ENCODE results near the gene STIM1.
"Not testable (repeated sequence)": the region's sequence is repeated elsewhere in the genome, so short reads cannot be mapped to it uniquely, and the experiment has no call there.

The STIM1 gene

DNA sequence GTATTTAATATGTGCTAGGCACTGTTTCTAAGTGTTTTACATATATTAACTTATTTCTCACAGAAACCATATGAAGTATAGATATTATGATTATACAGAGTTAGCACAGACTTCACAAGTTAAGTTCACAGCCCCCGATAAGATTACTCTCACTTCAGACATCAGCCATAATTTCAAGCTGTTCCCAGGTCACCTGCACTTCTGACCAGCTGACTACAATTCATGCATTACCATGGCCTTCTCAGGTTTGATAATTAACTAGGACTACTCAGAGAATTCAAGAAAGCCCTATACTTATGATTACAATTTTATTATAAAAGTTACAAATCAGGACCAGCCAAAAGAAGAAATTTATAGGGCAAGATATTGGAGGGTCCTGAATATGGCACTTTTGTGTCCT is 170.9 kb downstream of the STIM1 start:
- DNase-seq (ENCODE audit: low read depth in 2 of 2), result no peak

DNA sequence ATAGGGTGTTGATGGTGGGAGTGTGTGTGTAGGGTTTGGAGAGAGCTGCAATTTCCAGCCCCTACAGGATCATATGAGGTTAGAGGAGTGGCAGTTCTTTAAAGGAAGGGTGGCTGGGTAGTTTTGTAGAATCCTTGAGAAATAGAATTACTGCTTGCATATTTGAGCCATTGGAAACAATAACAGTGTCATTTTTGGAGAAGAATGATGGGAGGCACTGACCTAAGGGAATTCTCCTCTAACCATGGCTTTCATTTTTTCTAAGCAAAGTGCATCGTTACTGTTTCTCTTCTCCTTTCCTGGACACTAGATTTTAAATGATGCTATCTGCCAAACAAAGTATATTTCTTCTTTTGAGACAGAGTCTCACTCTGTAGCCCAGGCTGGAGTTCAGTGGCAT is 172.3 kb downstream of the STIM1 start:
- DNase-seq (ENCODE audit: low read depth in 2 of 2), result no peak

DNA sequence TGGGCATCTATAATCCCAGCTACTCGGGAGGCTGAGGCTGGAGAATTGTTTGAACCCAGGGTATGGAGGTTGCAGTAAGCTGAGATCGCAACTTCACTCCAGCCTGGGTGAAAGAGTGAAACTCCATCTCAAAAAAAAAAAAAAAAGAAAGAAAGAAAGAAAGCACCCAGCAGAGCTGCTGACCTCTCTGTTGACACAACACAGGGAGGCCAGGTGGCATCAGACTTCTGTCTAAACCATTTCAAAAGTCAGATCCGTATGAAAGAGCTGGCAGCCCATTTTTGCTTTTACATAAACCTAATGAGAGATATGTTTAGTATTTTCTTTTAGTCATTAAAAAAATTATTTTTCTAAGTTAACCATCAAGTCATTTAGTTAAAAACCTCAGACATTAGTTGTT is 174.7 kb downstream of the STIM1 start:
- DNase-seq (ENCODE audit: low read depth in 2 of 2), result no peak

DNA sequence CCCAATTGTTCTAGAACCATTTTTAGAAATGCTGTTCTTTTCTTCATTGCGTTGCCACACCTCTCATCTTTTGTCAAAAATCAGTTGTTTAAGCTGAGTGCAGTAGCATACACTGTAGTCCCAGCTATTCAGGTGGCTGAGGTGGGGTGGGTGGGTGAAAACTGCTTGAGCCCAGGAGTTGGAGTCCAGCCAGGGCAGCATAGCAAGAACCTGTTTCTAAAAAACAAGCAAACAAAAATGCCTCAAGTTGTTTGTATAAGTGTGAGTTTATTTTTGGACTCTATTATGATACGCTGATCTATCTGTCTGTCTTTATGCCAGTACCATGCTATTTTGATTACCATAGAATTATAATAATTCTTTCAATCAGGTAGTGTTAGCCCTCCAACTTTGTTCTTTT is 176.6 kb downstream of the STIM1 start:
- no peak for DNase-seq (ENCODE audit: low read depth in 2 of 2)

DNA sequence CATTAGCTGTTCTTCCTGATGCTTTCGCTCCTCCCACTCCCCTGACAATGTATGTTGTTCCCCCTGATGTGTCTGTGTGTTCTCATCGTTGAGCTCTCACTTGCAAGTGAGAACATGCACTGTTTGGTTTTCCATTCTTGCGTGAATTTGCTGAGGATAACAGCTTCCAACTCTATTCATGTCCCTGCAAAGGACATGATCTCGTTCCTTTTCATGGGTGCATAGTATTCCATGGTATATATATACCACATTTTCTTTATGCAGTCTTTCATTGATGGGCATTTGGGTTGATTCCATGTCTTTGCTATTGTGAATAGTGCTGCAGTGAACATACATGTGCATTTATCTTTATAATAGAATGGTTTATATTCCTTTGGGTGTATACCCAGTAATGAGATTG is 180.5 kb downstream of the STIM1 start:
- no peak for DNase-seq (ENCODE audit: low read depth in 2 of 2)

DNA sequence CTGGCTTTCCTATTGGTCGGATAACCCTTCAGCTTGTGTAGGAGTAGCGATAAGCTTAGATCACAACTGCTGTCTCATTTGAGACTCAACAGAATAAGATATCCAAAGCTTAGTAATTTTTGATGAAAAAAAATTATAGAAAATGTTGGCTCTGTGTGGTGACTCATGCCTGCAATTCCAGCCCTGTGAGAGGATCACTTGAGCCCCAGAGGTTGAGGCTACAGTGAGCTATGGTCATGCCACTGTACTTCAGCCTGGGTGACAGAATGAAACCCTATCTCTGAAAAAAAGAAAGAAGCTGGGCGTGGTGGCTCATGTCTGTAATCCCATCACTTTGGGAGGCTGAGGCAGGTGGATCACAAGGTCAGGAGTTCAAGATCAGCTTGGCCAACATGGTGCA is 183.5 kb downstream of the STIM1 start:
- DNase-seq (ENCODE audit: low read depth in 2 of 2), result no peak

DNA sequence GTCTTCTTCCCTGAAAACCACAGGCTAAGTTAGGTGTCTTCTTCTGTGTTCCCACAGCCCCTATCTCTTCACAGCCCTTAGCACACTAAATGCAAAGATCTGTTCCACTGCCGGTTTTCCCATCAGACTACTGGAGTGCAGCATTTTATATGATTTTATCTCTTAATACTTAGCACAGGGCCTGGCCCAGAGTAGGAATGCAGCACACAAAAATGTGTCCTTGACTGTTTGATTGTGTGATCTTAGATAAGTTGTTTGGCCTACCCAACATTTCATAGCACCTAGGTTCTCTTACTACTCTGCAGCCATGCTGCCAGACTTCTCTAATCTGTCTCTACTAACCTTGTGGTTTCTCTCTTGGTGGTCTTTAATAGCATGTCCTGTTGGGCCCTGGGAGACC is 185.0 kb downstream of the STIM1 start:
- DNase-seq (ENCODE audit: low read depth in 2 of 2), result no peak

DNA sequence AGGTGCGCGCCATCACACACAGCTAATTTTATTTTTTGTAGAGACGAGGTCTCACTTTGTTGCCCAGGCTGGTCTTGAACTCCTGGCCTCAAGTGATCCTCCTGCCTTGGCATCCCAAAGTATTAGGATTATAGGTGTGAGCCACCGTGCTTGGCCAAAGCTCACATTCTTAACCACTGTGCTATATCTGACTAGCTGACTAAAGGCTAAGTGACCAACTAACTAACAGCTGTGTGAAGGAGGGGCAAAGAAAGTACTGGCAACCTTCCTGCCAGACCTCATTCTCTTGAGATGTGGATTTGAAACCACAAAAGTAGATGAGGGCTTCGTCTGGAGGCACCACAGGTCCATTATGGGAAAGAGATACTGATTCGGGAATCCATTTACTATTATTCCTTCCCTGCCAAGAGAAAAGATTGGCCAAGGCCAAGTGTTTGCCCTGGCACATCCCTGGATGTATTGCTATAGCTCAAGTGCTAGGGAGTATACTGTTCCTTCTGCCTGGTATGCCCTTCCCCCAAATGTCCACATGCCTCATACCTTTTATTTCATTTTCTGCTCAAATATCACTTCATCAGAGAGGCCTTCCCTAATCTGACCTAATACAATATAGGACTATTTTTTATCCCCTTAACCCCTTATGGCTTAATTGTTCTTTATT is 186.4 kb downstream of the STIM1 start:
- DNase-seq (ENCODE audit: low read depth in 2 of 2), result no peak

DNA sequence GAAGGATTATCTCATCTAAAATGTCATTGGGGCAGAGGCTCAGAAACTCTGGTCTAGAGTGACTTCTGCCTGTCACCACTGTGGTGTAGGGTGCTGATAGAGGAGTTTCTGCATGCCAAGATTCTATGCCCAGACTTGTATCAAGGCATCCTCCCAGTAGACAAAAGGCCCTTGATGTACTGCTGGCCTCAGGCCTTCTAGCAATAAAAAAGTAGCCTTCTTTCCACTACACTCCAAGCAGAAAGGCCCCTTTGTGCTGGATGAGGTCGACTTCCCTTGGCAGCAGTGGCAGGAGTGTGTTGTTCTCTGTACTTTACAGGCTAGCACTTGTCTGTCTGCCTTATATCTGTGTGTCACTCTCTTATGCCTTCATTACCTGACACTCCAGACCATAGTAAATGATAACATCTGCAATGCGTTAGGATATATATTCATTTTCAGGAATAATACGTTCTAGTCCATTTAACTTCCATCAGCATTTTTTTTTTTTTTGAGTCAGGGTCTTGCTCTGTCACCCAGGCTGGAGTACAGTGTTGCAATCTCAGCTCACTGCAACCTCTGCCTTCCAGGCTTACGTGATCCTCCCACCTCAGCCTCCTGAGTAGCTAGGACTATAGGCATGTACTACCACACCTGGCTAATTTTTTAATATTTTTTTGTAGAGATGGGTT is 189.6 kb downstream of the STIM1 start:
- DNase-seq (ENCODE audit: low read depth in 2 of 2), result no peak

DNA sequence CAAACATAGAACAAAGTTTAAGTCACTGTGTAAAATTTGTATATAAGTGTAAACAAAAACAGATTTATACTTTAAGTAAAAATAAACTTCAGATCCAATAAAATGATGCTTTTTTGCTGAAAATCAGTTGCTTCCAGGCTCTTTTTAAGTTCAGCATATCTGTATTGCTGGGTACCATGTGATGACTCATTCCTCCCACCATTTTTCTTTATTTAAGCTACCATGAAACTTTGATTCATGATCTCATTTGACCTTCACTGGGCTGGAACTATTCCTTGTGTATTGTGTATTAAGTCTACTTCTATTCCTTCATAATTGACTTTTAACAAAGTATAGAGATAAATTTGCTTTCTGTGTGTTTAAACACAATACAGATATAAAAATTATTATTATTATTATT is 192.9 kb downstream of the STIM1 start:
- no peak for DNase-seq (ENCODE audit: low read depth in 2 of 2)

DNA sequence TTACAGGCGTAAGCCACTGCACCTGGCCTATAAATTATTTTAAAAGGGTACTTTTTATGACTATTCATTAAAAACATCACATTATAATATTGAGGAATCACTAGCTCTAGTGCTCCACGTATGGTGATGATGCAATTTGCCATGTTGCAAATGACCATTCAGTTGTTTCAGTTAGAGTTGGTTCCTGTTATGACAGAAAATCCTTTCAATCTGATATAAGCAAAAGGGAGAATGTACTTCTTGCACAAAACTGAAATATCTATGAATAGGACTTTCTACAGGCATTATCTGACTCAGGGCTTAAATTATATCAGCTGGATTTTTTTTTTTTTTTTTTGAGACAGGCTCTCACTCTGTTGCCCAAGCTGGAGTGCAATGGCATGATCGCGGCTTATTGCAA is 193.5 kb downstream of the STIM1 start:
- no peak for DNase-seq (ENCODE audit: low read depth in 2 of 2)

DNA sequence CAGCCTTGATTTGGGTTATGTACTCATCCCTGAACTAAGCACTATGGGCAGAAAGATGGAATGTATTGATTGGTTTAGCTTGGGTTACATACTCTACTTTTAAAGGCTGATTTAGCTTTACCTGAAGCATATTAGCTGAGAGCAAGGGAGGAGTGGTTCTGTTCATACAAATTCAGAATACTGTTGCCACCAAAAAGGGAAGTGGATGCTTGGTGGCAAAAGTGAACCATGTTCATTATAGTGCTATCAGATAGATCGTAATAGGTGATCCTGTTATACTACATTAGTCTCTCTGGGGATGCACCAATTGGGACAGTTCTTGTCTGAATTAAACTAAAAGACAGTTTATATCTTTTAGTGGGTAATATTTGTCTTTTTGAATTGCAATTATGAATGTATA is 194.7 kb downstream of the STIM1 start:
- no peak for DNase-seq (ENCODE audit: low read depth in 2 of 2)

DNA sequence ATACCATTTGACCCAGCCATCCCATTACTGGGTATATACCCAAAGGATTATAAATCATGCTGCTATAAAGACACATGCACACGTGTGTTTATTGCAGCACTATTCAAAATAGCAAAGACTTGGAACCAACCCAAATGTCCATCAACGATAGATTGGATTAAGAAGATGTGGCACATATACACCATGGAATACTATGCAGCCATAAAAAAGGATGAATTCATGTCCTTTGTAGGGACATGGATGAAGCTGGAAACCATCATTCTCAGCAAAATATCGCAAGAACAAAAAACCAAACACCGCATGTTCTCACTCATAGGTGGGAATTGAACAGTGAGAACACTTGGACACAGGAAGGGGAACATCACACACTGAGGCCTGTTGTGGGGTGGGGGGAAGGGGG is 197.7 kb downstream of the STIM1 start:
- not testable (repeated sequence) for DNase-seq (ENCODE audit: low read depth in 2 of 2)

DNA sequence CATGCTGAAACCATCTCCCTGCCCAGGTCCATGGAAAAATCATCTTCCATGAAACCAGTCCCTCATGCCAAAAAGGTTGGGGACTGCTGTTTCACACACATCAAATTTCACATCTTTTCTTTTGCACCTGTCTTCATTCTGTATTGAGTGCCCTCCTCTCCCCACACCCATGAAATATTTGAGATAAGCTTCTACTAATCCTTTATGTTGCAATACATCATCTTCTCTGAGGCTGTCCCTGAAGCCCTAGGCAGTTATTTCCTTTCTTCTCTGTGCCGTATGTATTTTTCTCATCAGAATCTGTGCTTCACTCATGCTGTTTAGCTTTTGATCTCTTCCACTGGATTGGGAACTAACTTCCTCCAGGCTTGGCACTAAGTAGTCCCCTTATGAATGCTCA is 199.2 kb downstream of the STIM1 start:
- DNase-seq (ENCODE audit: low read depth in 2 of 2), result no peak

DNA sequence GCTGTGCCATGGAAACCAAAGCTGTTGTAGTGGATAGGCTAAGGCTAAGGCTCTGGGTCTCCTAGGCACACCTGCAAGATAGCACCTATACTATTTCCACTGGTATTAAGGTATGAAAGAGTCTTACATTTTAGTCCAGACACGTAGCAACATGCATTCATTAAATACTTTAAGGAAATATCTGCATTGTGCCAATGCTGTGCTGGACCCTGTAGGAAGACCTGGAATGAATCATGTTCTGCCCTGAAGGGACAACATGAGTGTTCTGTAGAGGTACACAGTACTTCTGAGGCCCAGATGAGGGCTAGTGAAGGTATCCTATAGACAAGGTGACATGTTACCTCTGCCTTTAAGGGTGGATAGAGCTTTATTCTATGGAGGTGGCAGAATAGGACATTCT is 204.0 kb downstream of the STIM1 start:
- no peak for DNase-seq (ENCODE audit: low read depth in 2 of 2)

DNA sequence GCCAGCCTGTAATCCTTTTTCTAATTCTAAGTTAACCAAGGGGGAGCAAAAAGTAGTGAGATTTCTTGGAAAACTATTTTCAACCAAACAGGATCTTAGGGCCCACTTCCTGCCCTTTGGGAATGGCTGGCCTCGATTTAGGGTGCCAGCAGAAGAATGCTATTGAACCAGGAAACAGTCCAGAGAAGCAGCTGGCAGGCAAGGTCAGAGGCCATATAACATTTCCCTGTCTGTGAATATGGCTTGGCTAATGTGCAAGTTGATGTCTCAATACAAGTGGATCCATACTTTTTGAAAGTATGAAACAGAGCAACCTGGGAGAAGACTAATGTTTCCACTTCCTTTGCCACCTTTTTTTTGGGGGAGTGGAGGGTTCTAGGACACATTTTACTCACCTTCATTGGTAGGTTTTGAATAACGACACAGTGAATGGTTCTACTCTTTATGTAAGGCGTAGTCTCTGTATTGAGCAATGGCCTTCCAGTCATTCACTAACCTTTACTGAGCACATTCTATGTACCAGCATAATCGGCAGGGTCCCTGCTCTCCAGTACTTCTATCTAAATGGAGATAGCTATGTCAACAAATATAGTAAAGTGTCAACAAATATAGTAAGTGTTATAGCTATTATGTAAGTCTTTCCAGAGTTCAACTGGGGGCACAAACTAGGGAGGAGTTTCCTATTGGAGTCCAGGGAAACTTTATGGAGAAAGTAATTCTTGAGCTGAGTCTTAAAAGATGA is 204.9 kb downstream of the STIM1 start:
- no peak for DNase-seq (ENCODE audit: low read depth in 2 of 2)

DNA sequence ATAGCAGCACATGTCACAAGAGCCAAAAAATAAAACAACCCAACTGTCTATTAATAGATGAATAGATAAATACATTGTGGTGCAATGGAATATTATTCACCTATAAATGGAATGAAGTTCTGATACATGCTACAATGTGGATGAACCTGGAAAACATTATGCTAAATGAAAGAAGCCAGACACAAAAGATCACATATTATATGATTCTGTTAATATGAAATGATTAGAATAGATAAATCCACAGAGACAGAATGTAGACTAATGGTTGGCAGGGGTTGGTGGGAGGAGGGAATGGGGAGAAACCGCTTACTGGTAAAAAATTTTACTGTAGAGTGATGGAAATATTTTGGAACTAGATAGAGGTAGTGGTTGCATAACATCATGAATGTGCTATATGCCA is 206.2 kb downstream of the STIM1 start:
- no peak for DNase-seq (ENCODE audit: low read depth in 2 of 2)

DNA sequence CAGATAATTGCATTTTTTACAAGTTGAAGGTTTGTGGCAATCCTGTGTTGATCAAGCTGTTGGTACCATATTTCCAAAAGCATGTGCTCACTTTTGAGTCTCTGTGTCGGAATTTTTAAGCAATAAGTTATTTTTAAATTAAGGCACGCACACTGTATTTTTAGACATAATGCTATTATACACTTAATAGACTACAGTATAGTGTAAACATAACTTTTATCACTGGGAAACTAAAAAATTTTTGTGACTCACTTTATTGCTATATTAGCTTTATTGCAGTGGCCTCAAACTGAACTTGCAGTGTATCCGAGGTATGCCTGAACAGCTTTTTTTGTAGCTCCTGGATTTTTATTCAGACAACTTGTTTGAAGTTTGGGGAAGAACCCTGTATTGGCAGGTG is 207.9 kb downstream of the STIM1 start:
- DNase-seq (ENCODE audit: low read depth in 2 of 2), result no peak

DNA sequence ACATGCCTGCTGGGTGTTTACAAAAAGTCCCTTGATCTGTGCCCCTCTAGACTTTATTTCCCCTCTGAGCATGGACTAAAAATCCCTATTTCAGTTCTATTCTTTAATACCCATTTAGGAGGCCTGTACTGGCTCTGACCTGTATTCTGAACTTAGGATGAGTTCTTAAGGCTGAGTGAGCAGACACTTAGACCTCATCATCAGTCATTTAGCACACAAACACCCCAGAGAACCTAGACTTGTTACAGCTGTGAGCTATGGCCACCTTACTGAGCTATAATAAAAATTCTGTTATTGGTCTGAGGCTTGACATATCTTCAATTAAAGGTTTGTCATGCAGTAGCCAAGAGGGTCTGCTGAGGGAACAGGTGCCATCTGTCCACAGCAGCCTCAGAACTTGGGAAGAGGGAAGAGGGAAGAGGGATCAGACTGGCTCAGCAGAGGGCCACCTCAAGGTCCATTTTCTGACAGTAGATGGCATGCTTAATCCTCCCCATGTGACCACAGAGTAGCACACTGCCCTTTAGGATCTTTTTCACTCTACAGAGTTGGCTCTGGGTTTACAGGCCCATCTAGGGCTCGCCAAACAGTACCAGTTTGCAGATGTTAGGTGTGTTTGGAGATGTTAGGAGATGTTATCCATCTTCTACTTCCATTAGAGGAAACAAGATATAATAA is 209.0 kb downstream of the STIM1 start:
- DNase-seq (ENCODE audit: low read depth in 2 of 2), result no peak

DNA sequence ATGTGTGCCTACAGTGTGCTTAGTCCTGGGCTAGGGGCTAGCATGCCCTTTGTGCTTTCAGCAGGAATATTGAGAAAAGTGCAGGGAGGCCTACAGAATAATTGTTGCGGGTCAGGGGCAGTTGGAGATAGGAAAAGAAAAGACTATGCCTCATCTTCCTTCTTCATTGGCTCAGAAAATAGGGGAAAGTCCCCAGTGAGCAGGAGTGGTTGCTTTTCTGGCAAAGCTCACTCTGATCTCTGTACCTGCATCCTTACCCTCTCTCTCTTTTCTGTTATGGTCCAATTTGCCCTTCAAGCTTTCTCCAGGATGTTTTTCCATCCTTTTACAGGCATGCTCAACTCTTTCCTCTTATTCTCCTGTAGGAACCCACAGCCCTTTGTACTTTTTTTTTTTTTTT is 209.6 kb downstream of the STIM1 start:
- no peak for DNase-seq (ENCODE audit: low read depth in 2 of 2)

DNA sequence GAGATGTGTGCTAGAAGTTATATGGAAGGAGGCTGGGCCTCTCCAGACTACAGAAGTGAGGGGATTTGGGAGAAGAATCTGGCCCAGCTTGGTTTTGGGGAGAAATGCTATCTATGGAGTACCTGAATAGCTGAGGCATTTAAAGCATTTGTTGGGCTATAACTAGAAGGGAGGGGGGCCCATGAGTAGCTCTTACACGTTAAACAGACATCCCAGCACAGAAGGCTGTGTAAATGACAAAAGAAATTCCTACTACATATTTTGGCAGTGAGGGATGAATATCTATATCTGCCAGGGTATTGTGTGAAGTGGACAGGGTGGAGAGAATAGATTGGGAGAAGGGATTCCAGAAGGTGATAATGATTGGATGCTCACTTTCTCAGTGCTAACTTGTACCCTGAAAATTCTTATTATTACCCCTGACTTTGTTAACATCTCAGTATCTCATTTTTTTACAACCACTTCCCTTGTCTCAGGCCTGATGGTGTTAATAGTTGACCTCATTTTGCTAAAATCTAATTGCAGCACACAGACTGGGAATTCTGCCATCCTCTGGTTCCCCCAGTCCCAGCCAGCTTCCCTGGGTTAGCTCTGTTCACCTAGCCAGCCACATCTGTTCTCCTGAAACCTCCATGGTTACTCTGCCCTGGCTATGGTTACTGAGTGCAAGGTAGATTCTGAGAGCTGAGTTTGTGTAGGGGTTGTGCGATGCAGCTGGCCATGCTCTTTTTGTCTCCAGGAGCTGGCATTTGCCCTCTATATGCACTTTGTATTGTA is 210.3 kb downstream of the STIM1 start:
- no peak for DNase-seq (ENCODE audit: low read depth in 2 of 2)

DNA sequence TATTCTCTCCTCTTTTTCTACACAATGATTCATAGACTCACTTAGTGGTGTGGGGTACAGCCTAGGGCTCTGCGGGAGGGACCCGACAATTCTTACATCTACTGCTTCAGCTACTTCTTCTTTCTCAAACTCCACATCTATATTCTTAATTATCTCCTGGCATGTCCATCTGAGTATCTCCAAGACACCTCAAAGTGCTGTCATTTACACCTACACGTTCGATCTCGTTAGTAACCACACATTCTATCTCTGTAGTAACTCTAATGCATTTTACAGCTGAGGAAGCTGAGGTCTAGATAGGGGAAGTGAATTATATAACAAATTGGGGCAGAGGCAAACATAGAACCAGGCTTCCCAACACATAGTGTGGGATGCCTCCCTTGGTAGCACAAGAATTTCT is 211.4 kb downstream of the STIM1 start:
- no peak for DNase-seq (ENCODE audit: low read depth in 2 of 2)

Measured in fibroblast of skin of left biceps (primary cell).